Astrocyte of the cerebellum (primary cell): Measurements from ENCODE around the gene MCHR2.

Source experiments
- DNase-seq: peaks from one replicate; pipeline ENCODE4 v3.0.0-alpha.2; 2011; ENCODE audit warnings: low read depth
- H3K4me3 ChIP-seq: 2 replicates; pipeline ENCODE4 v1.5.1; 2011; ENCODE audit warnings: mild to moderate bottlenecking, low read depth, low read length, moderate library complexity
- in situ Hi-C: cut with HindIII; loops from 2 replicates; pipeline ENCODE4 v1.10.0; 2017; ENCODE audit warnings: low sequenced_read_pairs
- TF ChIP-seq, protein P1 (sequence below): IDR thresholded peaks from 2 replicates; pipeline ENCODE4 v1.5.1; 2012; ENCODE audit warnings: low read length, low read depth, moderate library complexity, mild to moderate bottlenecking; ENCODE audit errors: missing control alignments

The MCHR2 gene

DNA sequence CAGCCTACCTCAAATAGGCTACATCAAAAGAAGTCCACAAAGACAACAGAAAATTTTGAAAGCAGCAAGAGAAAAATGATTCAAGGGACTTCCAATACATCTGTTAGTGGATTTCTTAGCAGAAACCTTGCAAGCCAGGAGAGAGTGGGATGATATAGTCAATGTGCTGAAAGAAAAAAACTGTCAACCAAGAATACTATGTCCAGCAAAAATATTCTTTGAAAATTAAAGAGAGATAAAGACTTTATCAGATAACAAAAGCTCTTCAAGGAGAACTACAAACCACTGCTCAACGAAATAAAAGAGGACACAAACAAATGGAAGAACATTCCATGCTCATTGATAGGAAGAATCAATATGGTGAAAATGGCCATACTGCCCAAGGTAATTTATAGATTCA, 34.0 kb downstream of the MCHR2 start:
- TF ChIP-seq, protein P1, sequence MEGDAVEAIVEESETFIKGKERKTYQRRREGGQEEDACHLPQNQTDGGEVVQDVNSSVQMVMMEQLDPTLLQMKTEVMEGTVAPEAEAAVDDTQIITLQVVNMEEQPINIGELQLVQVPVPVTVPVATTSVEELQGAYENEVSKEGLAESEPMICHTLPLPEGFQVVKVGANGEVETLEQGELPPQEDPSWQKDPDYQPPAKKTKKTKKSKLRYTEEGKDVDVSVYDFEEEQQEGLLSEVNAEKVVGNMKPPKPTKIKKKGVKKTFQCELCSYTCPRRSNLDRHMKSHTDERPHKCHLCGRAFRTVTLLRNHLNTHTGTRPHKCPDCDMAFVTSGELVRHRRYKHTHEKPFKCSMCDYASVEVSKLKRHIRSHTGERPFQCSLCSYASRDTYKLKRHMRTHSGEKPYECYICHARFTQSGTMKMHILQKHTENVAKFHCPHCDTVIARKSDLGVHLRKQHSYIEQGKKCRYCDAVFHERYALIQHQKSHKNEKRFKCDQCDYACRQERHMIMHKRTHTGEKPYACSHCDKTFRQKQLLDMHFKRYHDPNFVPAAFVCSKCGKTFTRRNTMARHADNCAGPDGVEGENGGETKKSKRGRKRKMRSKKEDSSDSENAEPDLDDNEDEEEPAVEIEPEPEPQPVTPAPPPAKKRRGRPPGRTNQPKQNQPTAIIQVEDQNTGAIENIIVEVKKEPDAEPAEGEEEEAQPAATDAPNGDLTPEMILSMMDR, result no peak
- no peak overlapping the region for H3K4me3 ChIP-seq
- in situ Hi-C loops, result no loop called here
- no peak for DNase-seq

DNA sequence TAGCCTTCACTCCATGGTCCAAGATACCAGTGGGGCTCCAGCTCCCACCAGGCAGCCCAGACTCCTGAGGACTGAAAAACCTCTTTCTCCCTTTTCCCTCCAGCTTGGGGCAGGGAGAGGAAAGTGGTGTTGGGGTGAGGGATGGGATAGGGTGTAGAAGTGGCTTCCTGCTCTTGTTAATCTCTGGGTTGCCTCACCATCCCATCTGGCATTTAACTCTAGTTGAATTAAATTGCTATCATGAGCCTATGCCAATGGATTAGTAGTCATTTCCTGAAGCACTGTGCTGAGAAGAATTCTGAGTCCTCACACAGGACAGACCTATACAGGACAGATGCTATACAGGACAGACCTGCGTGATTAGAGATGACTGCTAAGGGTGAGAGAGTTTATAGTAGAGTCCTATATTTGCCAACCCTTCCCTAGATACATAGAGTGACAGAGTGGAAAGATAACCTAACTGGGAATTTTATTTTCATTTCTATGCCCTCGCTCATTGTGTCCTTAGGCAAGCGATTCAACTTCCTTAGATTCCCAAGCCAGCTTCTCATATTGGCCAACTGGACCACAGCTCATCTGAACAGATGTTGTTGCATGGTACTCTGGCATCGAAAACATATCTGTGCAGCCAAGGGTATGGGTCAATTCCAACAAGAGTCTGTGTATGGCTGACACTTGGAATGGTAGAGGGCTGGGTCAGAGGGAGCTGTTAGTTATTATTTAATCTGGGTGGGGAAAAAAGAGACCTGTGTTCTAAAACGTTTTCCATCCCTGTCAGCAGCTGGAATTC, 42.8 kb downstream of the MCHR2 start:
- no peak overlapping the region for H3K4me3 ChIP-seq
- in situ Hi-C loops, result no loop called here
- TF ChIP-seq, protein P1, result no peak
- no peak for DNase-seq

DNA sequence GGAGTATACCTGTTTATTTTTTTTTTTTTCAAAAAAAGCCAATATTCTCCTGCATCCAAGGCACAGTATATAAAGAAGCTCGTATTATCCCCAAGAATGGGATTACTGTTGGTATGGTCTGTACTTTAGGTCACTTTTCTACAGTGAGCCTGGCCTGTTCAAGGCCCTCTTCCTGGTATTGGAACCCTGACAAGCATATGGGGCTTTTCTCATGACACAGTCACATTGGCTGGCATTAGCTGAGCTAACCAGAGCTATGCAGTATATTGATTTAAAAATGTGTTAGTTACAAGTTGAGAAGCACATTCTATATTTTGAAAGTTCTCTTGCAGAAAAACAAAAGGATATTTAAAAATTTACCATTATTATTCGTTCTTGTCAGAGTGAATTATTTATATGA, 48.0 kb downstream of the MCHR2 start:
- no peak for DNase-seq
- H3K4me3 ChIP-seq, result no peak overlapping the region
- in situ Hi-C loops, result no loop called here
- TF ChIP-seq, protein P1, result no peak

DNA sequence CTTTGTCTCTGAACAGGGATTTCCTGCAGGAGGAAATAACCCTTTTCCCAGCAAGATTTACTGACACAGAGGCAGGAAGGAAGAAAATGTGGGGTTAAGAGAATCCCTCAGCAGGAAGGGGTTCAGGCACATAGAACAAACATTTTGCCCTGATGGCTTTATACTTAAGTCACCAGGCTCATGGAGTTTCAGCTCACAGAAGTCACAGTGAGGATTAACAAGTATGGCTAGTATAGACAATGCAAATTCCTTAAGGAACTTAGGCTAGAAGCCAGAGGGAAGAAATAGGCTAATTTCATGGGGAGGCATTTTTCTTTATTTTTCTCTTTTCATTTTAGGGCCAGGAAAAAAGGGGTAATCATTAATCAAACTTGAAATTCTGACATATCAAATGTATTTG, 50.2 kb downstream of the MCHR2 start:
- TF ChIP-seq, protein P1, result no peak
- in situ Hi-C loops, result no loop called here
- no peak overlapping the region for H3K4me3 ChIP-seq
- no peak for DNase-seq

DNA sequence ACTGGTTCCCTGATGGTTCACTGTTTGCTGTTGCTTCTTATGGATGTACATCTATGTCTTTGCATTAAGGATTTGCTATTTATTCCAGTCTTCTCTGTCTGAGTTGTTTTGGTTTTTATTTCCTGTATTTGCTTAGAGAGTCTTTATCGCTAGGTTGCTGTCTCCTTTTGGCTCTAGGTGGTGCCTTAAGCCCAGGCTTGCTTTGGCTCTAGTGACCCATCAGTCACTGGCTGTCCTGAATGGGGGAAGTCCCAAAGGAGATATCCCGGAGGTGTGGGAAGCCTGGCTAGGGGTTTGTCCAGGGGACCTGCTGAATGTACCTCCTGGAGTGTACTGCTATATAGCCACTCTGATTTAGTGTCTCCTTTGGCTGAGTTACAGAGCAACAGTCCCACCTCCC, 53.4 kb downstream of the MCHR2 start:
- no peak for DNase-seq
- H3K4me3 ChIP-seq, result no peak overlapping the region
- TF ChIP-seq, protein P1, result no peak
- in situ Hi-C loops, result no loop called here

DNA sequence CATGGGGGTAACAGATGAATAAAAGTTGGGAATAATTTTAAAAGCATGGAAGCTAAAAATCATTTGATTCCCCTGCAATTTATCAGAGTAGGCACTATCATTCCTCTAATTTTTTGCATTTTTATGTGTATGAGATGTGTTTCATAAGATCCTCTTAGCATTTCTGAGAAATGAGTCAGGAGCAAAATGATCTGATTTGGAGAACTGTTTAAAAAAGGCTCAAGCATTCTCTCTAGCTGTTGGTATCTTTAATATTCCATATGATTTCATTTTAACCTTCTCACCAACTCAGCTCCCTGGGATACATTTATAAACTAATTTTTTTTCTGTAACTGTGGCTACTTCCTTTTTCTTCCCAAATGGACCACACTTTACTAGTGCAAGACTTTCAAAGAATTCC, 60.9 kb downstream of the MCHR2 start:
- in situ Hi-C loops, result no loop called here
- DNase-seq, result peak; percentile 9
- H3K4me3 ChIP-seq, result no peak overlapping the region
- TF ChIP-seq, protein P1, result no peak
